HL-60 (cell line): Measurements from ENCODE around the gene ABCC5.

Experiments used
- DNase-seq, 2 experiments: peaks; one replicate each; pipeline ENCODE4 v3.0.0-alpha.2; 2010 to 2020; ENCODE audit warnings: low read depth in 1 of 2, low spot score in 1 of 2
- H3K27ac ChIP-seq: fragments of 250-450 bp; sonication (Bioruptor Pico); replicated peaks from 2 replicates; pipeline ENCODE4 v1.5.1; 2020; ENCODE audit warnings: mild to moderate bottlenecking, moderate library complexity
- H3K27me3 ChIP-seq: fragments of 250-450 bp; sonication (Bioruptor Pico); 2 replicates; pipeline ENCODE4 v1.5.1; 2021; ENCODE audit warnings: mild to moderate bottlenecking, moderate library complexity; ENCODE audit not compliant: insufficient read depth, poor library complexity, severe bottlenecking
- H3K4me3 ChIP-seq: replicated peaks from 2 replicates; pipeline ENCODE4 v1.5.1; 2011; ENCODE audit warnings: mild to moderate bottlenecking, control low read depth, low read length; ENCODE audit not compliant: insufficient read depth
- GABPA ChIP-seq: IDR thresholded peaks from 2 replicates; pipeline ENCODE4 v1.6.1; 2012; ENCODE audit warnings: low read depth
- POLR2AphosphoS5 ChIP-seq: IDR thresholded peaks from 2 replicates; pipeline ENCODE4 v1.6.1; 2012; ENCODE audit warnings: low read depth
- SPI1 ChIP-seq: IDR thresholded peaks from 2 replicates; pipeline ENCODE4 v1.6.1; 2012; ENCODE audit warnings: low read depth, mild to moderate bottlenecking, borderline replicate concordance
- TF ChIP-seq, protein P1 (sequence below): IDR thresholded peaks from one replicate; pipeline ENCODE4 v1.5.1; 2011; ENCODE audit warnings: low read length, control low read depth, inconsistent platforms; ENCODE audit not compliant: insufficient read depth
- TF ChIP-seq, protein P2 (sequence below): IDR thresholded peaks from 2 replicates; pipeline ENCODE4 v1.6.1; 2012; ENCODE audit warnings: low read depth; ENCODE audit not compliant: insufficient replicate concordance

ABCC5 gene

DNA sequence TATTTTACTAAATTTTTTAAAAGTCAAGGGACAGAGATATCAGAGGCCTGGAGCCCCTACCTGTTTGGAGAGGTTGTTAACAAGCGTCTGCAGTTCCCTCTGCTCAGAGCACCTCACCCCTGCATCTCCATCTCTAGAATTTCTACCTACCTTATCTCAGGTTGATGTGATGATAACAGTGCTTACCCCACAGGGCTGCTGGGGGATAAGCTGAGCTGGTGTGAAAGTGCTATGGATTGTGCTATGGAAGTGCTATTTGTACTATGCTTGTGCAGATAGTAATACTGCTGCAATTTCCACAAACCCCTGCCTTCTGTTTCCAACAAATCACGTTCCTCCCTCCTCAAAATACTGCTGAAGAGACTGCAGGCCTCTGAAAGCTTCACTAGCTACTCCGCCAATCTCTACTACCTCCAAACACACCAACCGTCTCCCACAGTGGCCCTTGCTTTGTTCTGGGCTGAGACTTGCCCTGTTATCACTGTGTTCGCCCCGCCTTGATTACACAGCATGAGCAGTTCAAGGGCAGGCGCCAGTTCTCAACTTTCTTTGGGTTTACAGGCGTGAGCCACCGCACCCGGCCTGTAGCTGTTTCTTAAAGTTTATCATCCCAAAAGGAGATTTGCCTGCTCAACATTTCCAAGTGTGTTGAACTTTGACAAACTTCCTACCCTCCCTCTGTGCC lies 104.6 kb downstream of the ABCC5 start:
- Histone ChIP-seq H3K4me3 (no peak overlapping the region), H3K27me3 (no peaks in the 10 kb centered on the region), H3K27ac (no peak overlapping the region)
- no peak for TF ChIP-seq GABPA
- TF ChIP-seq, protein P1, sequence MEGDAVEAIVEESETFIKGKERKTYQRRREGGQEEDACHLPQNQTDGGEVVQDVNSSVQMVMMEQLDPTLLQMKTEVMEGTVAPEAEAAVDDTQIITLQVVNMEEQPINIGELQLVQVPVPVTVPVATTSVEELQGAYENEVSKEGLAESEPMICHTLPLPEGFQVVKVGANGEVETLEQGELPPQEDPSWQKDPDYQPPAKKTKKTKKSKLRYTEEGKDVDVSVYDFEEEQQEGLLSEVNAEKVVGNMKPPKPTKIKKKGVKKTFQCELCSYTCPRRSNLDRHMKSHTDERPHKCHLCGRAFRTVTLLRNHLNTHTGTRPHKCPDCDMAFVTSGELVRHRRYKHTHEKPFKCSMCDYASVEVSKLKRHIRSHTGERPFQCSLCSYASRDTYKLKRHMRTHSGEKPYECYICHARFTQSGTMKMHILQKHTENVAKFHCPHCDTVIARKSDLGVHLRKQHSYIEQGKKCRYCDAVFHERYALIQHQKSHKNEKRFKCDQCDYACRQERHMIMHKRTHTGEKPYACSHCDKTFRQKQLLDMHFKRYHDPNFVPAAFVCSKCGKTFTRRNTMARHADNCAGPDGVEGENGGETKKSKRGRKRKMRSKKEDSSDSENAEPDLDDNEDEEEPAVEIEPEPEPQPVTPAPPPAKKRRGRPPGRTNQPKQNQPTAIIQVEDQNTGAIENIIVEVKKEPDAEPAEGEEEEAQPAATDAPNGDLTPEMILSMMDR = no peak
- TF ChIP-seq, protein P2, sequence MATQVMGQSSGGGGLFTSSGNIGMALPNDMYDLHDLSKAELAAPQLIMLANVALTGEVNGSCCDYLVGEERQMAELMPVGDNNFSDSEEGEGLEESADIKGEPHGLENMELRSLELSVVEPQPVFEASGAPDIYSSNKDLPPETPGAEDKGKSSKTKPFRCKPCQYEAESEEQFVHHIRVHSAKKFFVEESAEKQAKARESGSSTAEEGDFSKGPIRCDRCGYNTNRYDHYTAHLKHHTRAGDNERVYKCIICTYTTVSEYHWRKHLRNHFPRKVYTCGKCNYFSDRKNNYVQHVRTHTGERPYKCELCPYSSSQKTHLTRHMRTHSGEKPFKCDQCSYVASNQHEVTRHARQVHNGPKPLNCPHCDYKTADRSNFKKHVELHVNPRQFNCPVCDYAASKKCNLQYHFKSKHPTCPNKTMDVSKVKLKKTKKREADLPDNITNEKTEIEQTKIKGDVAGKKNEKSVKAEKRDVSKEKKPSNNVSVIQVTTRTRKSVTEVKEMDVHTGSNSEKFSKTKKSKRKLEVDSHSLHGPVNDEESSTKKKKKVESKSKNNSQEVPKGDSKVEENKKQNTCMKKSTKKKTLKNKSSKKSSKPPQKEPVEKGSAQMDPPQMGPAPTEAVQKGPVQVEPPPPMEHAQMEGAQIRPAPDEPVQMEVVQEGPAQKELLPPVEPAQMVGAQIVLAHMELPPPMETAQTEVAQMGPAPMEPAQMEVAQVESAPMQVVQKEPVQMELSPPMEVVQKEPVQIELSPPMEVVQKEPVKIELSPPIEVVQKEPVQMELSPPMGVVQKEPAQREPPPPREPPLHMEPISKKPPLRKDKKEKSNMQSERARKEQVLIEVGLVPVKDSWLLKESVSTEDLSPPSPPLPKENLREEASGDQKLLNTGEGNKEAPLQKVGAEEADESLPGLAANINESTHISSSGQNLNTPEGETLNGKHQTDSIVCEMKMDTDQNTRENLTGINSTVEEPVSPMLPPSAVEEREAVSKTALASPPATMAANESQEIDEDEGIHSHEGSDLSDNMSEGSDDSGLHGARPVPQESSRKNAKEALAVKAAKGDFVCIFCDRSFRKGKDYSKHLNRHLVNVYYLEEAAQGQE = no peak
- TF ChIP-seq SPI1 = no peak
- no peak for TF ChIP-seq POLR2AphosphoS5
- DNase-seq = no peak

DNA sequence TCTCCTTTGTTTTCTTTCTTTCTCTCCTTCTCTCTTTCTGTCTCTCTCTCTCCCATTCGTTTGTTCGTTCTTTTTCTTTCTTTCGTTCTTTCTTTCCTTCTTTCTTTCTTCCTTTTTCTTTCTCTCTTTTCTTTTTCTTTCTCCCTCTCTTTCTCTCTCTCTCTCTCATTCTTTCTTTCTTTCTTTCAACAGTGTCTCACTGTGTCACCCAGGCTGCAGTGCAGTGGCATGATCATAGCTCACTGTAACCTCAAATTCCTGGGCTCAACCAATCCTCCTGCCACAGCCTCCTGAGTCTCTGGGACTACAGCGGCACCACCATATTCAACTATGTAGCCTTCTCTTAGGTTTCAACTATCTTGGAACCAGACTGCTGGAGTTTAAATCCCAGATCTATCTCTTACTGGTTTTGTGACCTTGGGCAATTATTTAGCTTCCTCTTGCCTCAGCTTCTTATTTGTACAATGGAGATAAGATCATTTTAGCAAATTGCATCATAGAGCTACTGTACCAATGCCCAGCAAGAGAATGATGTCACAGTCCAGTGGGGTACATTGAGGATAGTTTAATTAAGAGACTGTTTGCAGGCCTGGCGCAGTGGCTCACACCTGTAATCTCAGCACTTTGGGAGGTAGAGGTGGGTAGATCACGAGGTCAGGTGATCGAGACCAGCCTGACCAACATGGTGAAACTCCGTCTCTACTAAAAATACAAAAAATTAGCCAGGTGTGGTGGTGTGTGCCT lies 105.7 kb downstream of the ABCC5 start:
- Histone ChIP-seq H3K4me3 (no peak overlapping the region), H3K27ac (no peak overlapping the region), H3K27me3 (no peaks in the 10 kb centered on the region)
- DNase-seq = peak; percentile 25 to 37
- no peak for TF ChIP-seq POLR2AphosphoS5
- TF ChIP-seq GABPA = no peak
- TF ChIP-seq, protein P1 = no peak
- TF ChIP-seq, protein P2 = no peak
- TF ChIP-seq SPI1 = no peak

DNA sequence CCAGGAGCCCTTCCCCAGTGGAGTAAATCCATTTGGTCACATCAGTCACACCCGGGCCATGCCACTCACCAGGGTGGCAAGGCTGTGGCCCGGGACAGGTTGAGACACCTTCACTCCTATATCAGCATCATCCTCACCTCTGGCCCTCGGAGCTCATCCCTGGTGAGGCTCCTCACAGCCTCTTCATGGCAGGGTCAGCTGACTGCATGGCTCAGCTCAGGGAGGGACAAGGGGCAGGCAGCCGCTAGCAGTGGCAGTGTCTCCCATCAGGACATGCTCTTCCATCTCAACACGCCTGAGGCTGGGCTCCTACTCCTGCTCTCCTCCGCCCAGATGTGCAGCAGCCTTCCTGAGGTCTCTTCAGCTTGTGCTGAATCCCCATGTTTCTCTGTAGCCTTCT lies 106.6 kb downstream of the ABCC5 start:
- H3K27ac ChIP-seq = no peak overlapping the region
- no peaks in the 10 kb centered on the region for H3K27me3 ChIP-seq
- no peak for TF ChIP-seq GABPA
- TF ChIP-seq, protein P2 = no peak
- TF ChIP-seq, protein P1 = no peak
- TF ChIP-seq POLR2AphosphoS5 = no peak
- no peak for TF ChIP-seq SPI1
- no peak for DNase-seq
- H3K4me3 ChIP-seq = no peak overlapping the region
